Breast epithelium (tissue), 3 donors: ENCODE results near the gene SAFB2.

Experiments
- CTCF ChIP-seq, 3 donors: fragments of 450-650 bp; IDR thresholded peaks; one replicate each; pipeline ENCODE4 v1.5.1; 2016 to 2017; ENCODE audit warnings: antibody characterized with exemption in 3 of 3, mild to moderate bottlenecking in 3 of 3, moderate library complexity in 3 of 3
- POLR2A ChIP-seq: fragments of 450-650 bp; IDR thresholded peaks from one replicate; pipeline ENCODE4 v1.6.1; 2016; ENCODE audit warnings: antibody characterized with exemption, mild to moderate bottlenecking, moderate library complexity
- POLR2AphosphoS5 ChIP-seq, 3 donors: sonication (generic); formaldehyde crosslinking; IDR thresholded peaks; one replicate each; pipeline ENCODE4 v1.6.1; 2017; ENCODE audit warnings: antibody characterized with exemption in 3 of 3

- TF ChIP-seq CTCF (IDR thresholded peaks at IDR 0.05) (no peak), POLR2A (no peak), POLR2AphosphoS5 (IDR thresholded peaks at IDR 0.05) (no peak)
Measured at GRCh38 chr19:5645409-5645808, 22.8 kb upstream of the SAFB2 start.
